Measurements from ENCODE around the gene LPP.

GRCh38 chr3:188848947-188849346 is 695.0 kb downstream of the LPP start:
- TF ChIP-seq GATA3 (IDR thresholded peaks at IDR 0.05; ENCODE audit: low read depth, low read length) (no peak), GATA2 (IDR thresholded peaks at IDR 0.05; ENCODE audit: low read depth, low read length) (no peak)

Measured in SH-SY5Y (cell line).